Midbrain (tissue), 1 donor: ENCODE results near the gene SHANK2.

Experiments used
- DNase-seq: peaks from one replicate; lab custom pipeline; 2025; lab: John Stamatoyannopoulos, UW

Gene SHANK2

GRCh38 chr11:71269603-71270511 is 17.5 kb upstream of the SHANK2 start:
- no peak for DNase-seq

DNA sequence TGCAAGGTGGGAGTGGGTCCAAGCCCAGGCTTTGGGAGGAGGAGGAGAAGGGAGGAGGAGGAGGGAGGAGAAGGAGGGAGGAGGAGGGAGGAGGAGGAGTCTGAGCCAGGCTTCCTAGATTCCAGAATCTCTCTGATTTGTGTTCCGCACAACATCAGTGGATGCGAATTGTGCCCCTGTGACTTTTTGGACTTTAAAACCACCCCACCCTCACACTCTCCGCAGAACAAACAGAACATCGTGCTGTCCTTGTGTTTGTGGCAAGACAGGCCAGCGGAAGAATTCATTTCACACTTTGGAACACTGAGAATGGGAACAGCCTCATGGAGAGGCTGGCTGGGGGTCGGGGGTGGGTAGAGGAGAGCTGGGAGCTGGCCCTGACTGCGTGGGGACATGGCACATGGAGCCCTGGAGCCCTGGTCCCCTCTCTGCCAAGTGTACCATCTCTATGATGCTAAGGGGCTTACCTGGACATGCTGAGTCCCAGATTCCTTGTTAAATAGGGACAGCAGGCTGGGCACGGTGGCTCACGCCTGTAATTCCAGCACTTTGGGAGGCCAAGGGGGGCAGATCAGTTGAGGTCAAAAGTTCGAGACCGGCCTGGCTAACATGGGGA is 16.4 kb upstream of the SHANK2 start:
- no peak for DNase-seq

- no peak for DNase-seq
Measured at GRCh38 chr11:71267807-71268421, 15.5 kb upstream of the SHANK2 start.

DNA sequence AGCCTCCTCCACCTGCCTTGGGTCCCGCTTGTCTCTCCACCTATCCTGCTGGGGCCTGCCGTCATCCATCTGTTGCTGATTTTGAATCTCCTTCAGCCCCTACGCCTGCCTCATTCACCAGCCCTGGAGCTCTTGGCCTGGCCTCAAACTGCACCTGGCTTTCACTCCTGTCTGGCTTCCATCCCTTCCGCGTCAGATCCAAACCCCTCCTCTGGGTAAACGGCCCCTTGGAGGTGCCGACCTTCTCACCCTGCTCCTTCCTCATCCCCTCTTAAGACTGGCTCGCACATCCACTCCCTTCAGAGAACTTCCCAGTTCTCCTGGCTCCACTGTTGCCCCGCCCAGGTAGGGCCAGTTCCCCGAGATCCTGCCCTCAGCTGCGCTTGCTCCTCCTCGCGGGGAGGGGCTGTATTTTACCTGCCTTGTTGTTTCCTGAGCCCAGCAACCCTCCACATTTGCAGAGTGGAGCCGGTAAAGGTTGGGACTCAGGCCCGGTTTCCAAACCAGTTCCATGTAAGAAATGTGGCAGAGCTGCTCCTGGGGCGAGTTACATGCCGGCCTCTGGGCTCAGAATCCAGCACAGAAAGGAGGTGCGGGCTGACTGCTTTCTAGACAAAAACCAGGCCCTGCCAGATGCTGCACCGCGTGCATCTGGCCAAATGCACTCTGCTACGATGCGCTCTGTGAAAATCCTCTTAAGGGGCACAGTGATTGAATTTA is 13.9 kb upstream of the SHANK2 start:
- no peak for DNase-seq

- DNase-seq: no peak
Measured at GRCh38 chr11:71265559-71266092, 13.2 kb upstream of the SHANK2 start.

GRCh38 chr11:71263386-71263785 is 11.0 kb upstream of the SHANK2 start:
- DNase-seq: no peak

DNA sequence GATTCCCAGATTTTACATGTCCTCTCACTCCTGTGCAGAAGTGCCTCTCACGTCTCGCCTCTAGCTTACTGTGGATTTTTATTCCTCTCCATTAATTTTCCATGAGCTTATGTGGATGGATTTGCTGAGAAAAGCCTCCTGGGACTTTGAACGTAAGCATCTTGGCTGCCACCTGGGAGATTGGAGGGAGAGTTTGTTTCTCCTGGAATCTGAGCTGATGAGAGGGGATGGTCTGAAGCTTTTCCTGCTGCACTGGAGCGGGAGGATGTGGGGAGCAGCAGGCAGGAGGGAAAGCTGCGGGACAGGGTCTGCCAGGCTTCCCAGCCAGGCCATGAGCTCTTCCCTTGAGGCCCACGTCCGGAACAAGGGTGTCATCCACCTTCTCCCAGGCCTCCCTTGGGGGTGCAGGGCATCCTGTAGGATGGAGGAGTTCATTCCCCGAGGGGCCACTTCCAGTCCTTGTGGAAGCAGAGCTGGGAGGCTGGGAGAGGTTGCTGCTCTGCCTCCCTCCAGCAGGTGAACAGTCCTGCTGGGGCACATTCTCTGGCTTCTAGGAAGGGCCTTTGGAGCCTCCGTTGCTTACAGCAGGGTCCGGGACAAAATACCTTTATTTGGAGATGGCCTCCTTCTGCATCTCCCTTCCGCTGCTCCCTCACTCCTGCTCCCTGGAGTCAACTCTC is 3.6 kb upstream of the SHANK2 start:
- no peak for DNase-seq

- DNase-seq: no peak
Measured at GRCh38 chr11:71255323-71255722, 2.9 kb upstream of the SHANK2 start.

DNA sequence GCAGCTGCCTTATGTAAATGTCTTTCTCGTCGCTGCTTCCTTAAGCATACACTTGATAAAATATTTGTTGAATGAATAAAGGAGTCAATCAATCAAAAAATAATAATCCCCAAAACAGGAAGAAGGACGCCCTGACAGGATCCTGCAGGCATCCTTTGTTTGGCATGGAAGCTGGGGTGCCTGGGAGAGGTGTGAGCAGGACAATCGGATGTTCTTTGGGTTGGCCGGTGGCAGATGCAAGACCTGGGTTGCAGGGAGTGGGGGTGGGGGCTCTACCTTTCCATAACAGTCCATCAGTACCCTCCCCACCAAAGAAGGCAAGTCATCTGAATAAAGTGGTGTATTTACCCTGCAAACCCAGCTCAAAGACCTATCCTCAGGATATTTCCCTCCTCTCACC is 1.4 kb upstream of the SHANK2 start:
- DNase-seq: no peak

DNA sequence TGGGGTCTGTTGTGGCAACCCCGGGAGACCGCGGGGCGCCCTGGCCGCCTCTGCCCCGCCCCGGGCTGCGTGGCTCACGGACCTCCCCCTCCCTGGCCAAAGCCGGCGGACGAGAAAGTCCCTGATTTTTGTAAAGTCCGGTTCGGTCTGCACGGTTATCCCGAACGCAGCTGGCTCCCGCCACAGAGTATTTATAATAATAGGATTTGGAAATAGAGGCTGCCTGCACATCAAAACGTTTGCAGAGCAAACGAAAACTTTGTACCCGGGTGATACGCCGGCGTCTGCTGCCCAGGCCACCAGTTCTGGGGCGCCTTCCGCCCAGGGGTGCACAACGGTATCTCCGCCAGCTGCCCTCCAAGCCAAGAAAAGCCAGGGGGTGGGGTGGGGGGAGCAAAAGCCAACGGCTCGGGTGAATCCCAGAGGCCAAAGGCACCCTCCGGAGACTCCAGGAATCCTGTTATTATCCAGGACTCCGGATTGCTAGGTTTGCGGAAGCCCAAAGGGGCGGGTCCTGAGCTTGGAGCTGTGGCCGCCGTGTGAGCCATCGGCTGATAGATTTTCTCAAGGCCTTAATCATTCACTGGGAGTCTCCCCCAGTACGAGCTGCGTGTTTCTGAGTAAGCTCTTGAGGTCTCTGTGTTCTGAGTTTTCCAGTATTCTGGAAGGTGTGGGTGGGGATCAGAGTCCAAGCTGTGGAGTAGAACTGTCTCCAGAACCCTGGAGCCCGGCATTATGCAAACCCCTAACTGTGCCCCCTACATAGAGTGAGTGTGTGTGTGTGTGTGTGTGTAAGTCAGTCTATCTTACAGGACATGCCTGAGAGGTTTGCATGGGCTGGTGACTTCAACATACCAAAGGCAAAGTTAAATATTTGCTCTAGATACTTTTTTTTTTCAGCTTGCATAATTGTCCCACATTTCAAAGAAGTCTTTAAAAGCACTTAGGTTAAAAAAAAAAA is 673 bp upstream of the SHANK2 start:
- DNase-seq: no peak

DNA sequence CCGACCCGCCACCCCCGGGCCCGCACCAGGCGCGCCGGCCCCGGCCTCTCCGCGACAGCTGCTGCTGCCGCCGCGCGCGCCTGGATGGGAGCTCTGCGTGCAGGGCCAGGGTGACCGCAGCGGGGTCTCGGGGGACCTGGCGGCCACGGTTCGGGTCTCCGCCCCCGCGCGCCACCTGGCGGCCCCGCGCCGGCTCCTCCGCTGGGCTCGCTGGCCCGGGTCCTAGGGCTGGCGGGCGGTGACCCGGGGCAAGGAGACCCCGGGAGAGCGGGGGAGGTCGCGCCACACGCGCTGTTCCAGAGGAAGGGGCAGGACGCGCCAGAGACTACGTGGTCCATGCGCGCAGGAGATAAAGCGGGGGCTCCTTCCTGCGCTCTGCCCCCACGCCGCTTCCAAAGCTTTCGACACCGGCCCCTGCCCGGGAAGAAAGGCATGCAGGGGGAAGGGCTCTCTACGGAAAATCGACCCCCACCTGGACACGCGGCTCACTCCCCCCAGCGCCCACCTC is 562 bp downstream of the SHANK2 start:
- no peak for DNase-seq

GRCh38 chr11:71251151-71251721 is 1.1 kb downstream of the SHANK2 start:
- DNase-seq: no peak

GRCh38 chr11:71250523-71251150 is 1.7 kb downstream of the SHANK2 start:
- no peak for DNase-seq

DNA sequence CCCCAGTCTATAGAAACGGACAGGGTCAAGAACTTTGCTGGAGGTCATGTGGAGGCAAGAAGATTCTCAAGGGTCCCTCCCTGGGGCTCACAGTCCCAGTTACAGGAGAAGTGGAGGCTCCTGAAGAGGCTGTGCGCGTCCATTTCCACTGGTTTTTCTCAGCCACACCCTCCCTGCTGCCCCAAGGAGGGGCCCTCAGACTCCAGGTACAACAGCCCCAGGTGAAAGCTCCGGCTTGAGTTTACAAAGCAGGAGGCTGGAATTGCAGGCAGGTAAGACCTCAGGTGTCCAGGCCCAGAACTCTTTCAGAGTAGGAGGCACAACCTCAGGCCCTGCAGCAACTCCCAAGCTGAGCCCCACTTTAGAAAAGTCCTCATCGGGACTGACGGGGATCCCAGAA is 3.1 kb downstream of the SHANK2 start:
- no peak for DNase-seq

DNA sequence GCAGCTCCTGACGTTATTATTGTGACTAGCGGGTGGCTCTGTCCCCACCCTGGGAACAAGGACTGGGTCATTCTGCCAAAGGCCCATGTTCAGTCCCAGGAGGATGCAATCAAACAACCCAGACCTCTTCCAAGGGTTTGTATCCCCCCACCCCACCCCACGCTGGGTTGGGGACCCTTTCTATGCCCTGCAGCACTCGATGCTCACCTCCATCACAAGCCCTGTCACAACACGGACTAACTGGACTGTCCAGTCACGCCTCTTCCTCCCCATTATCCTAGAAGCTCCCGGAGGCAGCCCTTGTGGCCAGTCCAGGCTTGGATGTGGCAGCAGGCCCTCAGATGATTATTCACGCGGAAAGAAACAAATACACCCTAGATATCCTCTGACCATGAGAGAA is 3.7 kb downstream of the SHANK2 start:
- no peak for DNase-seq

DNA sequence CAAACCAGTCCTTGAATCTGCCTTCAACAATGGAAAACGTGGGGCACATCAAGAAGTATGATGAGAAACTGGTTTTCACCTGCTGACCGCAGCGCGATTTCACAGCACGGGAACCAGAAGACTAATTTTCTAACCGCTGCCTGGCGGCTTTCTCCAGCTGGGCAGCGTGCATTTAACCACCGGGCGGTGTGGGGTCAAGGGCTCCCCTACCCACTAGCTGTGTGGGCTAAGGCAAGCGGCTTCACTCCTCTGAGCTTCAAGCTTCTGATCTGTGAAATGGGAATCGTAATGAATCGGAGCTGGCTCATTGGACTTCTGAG is 4.2 kb downstream of the SHANK2 start:
- DNase-seq: no peak

GRCh38 chr11:71247551-71248250 is 4.7 kb downstream of the SHANK2 start:
- peak; percentile 31 for DNase-seq

DNA sequence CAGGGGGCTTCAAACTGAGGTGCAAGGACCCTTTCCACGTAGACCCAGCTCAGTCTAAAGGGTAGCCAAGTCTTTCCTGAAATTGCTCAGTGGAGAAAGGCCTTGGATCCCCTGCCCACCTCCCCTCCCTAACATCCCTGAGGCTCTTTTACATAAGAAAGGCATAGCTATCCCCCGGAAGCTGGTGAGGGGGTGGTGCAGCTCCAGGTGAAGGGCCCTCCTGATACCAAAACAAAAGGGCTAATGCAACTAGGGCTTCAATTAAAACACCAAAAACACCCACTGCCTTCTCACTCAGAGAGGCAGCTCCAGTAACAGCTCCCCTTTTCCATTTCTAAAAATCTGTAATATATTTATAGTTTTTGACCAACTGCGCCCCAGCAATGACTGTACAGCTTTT is 5.8 kb downstream of the SHANK2 start:
- DNase-seq: no peak
